Fibroblast of upper back skin (primary cell): ENCODE data around the gene SEL1L.
"Not testable (repeated sequence)": the region's sequence is repeated elsewhere in the genome, so short reads cannot be mapped to it uniquely, and the experiment has no call there.

Experiments
- DNase-seq: peaks from one replicate; pipeline ENCODE4 v3.0.0-alpha.2; 2013

The SEL1L gene

GRCh38 chr14:81473456-81474147 lies 60.1 kb downstream of the SEL1L start:
- no peak for DNase-seq

GRCh38 chr14:81472096-81472800 lies 61.4 kb downstream of the SEL1L start:
- DNase-seq = no peak

- DNase-seq = no peak
These were observed 62.6 kb downstream of the SEL1L start for GRCh38 chr14:81471062-81471461.

- not testable (repeated sequence) for DNase-seq
These were observed 63.2 kb downstream of the SEL1L start for GRCh38 chr14:81470557-81470826.

- no peak for DNase-seq
These were observed 66.8 kb downstream of the SEL1L start for GRCh38 chr14:81466854-81467253.

GRCh38 chr14:81465507-81466228 lies 68.0 kb downstream of the SEL1L start:
- no peak for DNase-seq

- DNase-seq = not testable (repeated sequence)
These were observed 68.7 kb downstream of the SEL1L start for GRCh38 chr14:81465003-81465392.

- DNase-seq = peak; percentile 60
These were observed 69.2 kb downstream of the SEL1L start for GRCh38 chr14:81464253-81465002.

- DNase-seq = not testable (repeated sequence)
These were observed 71.3 kb downstream of the SEL1L start for GRCh38 chr14:81462356-81462755.

- DNase-seq = no peak
These were observed 73.7 kb downstream of the SEL1L start for GRCh38 chr14:81459912-81460311.

- no peak for DNase-seq
These were observed 75.3 kb downstream of the SEL1L start for GRCh38 chr14:81458352-81458751.

- peak; percentile 47 for DNase-seq
These were observed 78.3 kb downstream of the SEL1L start for GRCh38 chr14:81455390-81455789.

GRCh38 chr14:81454572-81455218 lies 79.0 kb downstream of the SEL1L start:
- DNase-seq = no peak

- DNase-seq = peak; percentile 55
These were observed 80.4 kb downstream of the SEL1L start for GRCh38 chr14:81453166-81453766.

- no peak for DNase-seq
These were observed 81.1 kb downstream of the SEL1L start for GRCh38 chr14:81452341-81453133.

- DNase-seq = no peak
These were observed 82.7 kb downstream of the SEL1L start for GRCh38 chr14:81450976-81451375.

- no peak for DNase-seq
These were observed 83.5 kb downstream of the SEL1L start for GRCh38 chr14:81450100-81450531.

- no peak for DNase-seq
These were observed 84.1 kb downstream of the SEL1L start for GRCh38 chr14:81449576-81449975.

- no peak for DNase-seq
These were observed 84.5 kb downstream of the SEL1L start for GRCh38 chr14:81449114-81449513.

- no peak for DNase-seq
These were observed 86.5 kb downstream of the SEL1L start for GRCh38 chr14:81447021-81447764.
